Nephron progenitor cell (in vitro differentiated cells): ENCODE data around the gene SDK1.
"Not testable (repeated sequence)": the region's sequence is repeated elsewhere in the genome, so short reads cannot be mapped to it uniquely, and the experiment has no call there.

Experiments used
- DNase-seq: peaks from one replicate; pipeline ENCODE4 v3.0.0; 2021
- H3K27ac Mint-ChIP-seq: 2 replicates; pipeline ENCODE4 v1.8.0; 2021; ENCODE audit warnings: mild to moderate bottlenecking, moderate library complexity, mixed read lengths
- H3K27me3 Mint-ChIP-seq: 2 replicates; pipeline ENCODE4 v1.8.0; 2021; ENCODE audit warnings: mild to moderate bottlenecking, low read depth, mixed read lengths; ENCODE audit not compliant: poor library complexity
- H3K36me3 Mint-ChIP-seq: 2 replicates; pipeline ENCODE4 v1.8.0; 2021; ENCODE audit warnings: low read depth, mixed read lengths
- H3K4me1 Mint-ChIP-seq: 2 replicates; pipeline ENCODE4 v1.8.0; 2021; ENCODE audit warnings: mixed read lengths
- H3K4me3 Mint-ChIP-seq: 2 replicates; pipeline ENCODE4 v1.8.0; 2021; ENCODE audit warnings: mild to moderate bottlenecking, moderate library complexity, mixed read lengths
- H3K9me3 Mint-ChIP-seq: 2 replicates; pipeline ENCODE4 v1.8.0; 2021; ENCODE audit warnings: mild to moderate bottlenecking, moderate library complexity, mixed read lengths
- CTCF ChIP-seq: fragments of 200-600 bp; sonication (generic); IDR thresholded peaks from 2 replicates; pipeline ENCODE4 v1.5.0; 2021; ENCODE audit warnings: antibody characterized with exemption

Gene SDK1

GRCh38 chr7:3960942-3961341 is 659.9 kb downstream of the SDK1 start:
- no peaks in the 10 kb centered on the region for H3K9me3 Mint-ChIP-seq
- H3K4me3 Mint-ChIP-seq: no peak overlapping the region
- no peak for TF ChIP-seq CTCF
- no peak for DNase-seq
- H3K36me3 Mint-ChIP-seq: no peaks in the 10 kb centered on the region
- H3K27me3 Mint-ChIP-seq: peaks cover 5% of the 10 kb centered on the region
- peaks cover 37% of the 10 kb centered on the region for H3K4me1 Mint-ChIP-seq
- H3K27ac Mint-ChIP-seq: no peak overlapping the region

- H3K36me3 Mint-ChIP-seq: no peaks in the 10 kb centered on the region
- no peak overlapping the region for H3K4me3 Mint-ChIP-seq
- no peak for TF ChIP-seq CTCF
- DNase-seq: no peak
- peaks cover 29% of the 10 kb centered on the region for H3K4me1 Mint-ChIP-seq
- no peaks in the 10 kb centered on the region for H3K9me3 Mint-ChIP-seq
- H3K27ac Mint-ChIP-seq: no peak overlapping the region
- H3K27me3 Mint-ChIP-seq: peaks cover 5% of the 10 kb centered on the region
These were observed 660.9 kb downstream of the SDK1 start for GRCh38 chr7:3961857-3962503.

- peaks cover 18% of the 10 kb centered on the region for H3K4me1 Mint-ChIP-seq
- H3K27ac Mint-ChIP-seq, H3K4me3 Mint-ChIP-seq, H3K9me3 Mint-ChIP-seq, H3K27me3 Mint-ChIP-seq, DNase-seq, H3K36me3 Mint-ChIP-seq: not testable (repeated sequence)
These were observed 662.7 kb downstream of the SDK1 start for GRCh38 chr7:3963768-3964167.

GRCh38 chr7:3964980-3965606 is 664.0 kb downstream of the SDK1 start:
- H3K4me1 Mint-ChIP-seq: peaks cover 12% of the 10 kb centered on the region
- no peaks in the 10 kb centered on the region for H3K9me3 Mint-ChIP-seq
- no peak overlapping the region for H3K27ac Mint-ChIP-seq
- peaks cover 11% of the 10 kb centered on the region for H3K36me3 Mint-ChIP-seq
- no peak for DNase-seq
- no peak for TF ChIP-seq CTCF
- H3K27me3 Mint-ChIP-seq: peaks cover 5% of the 10 kb centered on the region
- H3K4me3 Mint-ChIP-seq: no peak overlapping the region

GRCh38 chr7:3965794-3966395 is 664.8 kb downstream of the SDK1 start:
- peaks cover 12% of the 10 kb centered on the region for H3K4me1 Mint-ChIP-seq
- no peaks in the 10 kb centered on the region for H3K9me3 Mint-ChIP-seq
- DNase-seq: no peak
- H3K4me3 Mint-ChIP-seq: no peak overlapping the region
- H3K36me3 Mint-ChIP-seq: peaks cover 19% of the 10 kb centered on the region
- H3K27me3 Mint-ChIP-seq: peaks cover 7% of the 10 kb centered on the region
- H3K27ac Mint-ChIP-seq: no peak overlapping the region
- TF ChIP-seq CTCF: no peak

- Mint-ChIP-seq H3K4me1 (peaks cover 28% of the 10 kb centered on the region), H3K36me3 (peaks cover 29% of the 10 kb centered on the region), H3K27me3 (peaks cover 7% of the 10 kb centered on the region), H3K27ac (no peak overlapping the region), H3K9me3 (no peaks in the 10 kb centered on the region), H3K4me3 (no peak overlapping the region)
- no peak for DNase-seq
- no peak for TF ChIP-seq CTCF
These were observed 667.2 kb downstream of the SDK1 start for GRCh38 chr7:3968234-3968633.
